ENCODE data around the gene CUEDC1.

Gene CUEDC1

DNA sequence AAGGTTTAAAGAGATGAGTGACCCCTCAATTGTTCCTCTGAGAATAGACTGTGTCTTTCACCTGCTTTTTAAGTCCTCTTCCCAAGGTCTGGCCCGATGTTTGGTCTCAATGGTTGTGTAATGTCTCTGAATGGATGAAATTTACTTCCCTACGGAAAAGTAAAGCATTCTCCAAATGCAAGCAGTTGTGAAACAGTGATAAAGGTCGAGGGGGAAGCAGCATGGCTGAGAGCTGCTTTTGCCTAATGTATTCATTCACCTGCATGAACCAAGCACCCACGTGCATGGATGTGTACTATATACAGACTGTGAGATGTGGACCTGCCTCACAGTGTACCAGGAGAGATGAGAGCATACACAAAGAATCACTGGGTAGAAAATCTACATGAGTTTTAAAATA is 116.8 kb downstream of the CUEDC1 start:
- H3K9me3 ChIP-seq (ENCODE audit: control insufficient read depth in 2 of 2, low read length in 2 of 2): no peaks in the 10 kb centered on the region
- no peaks in the 10 kb centered on the region for H3K4me1 ChIP-seq (ENCODE audit: control insufficient read depth in 2 of 2, insufficient read depth in 2 of 2, low read length in 2 of 2)
- H3K27ac ChIP-seq (ENCODE audit: low read depth in 2 of 2, low read length in 2 of 2): no peak overlapping the region
- H3K36me3 ChIP-seq (ENCODE audit: control insufficient read depth in 2 of 2, insufficient read depth in 2 of 2, low read length in 2 of 2): peaks cover 24 to 26% of the 10 kb centered on the region in 2 donors
- H3K9ac ChIP-seq (ENCODE audit: low read depth in 1 of 2, low read length in 2 of 2): no peak overlapping the region
- H3K27me3 ChIP-seq (ENCODE audit: control insufficient read depth in 2 of 2, insufficient read depth in 2 of 2, low read length in 2 of 2): no peaks in the 10 kb centered on the region
- H3K4me3 ChIP-seq (ENCODE audit: low read length in 2 of 2): no peak overlapping the region

GRCh38 chr17:57835333-57835900 is 119.8 kb downstream of the CUEDC1 start:
- H3K9me3 ChIP-seq (ENCODE audit: control insufficient read depth in 2 of 2, low read length in 2 of 2): no peaks in the 10 kb centered on the region
- no peak overlapping the region for H3K27ac ChIP-seq (ENCODE audit: low read depth in 2 of 2, low read length in 2 of 2)
- H3K36me3 ChIP-seq (ENCODE audit: control insufficient read depth in 2 of 2, insufficient read depth in 2 of 2, low read length in 2 of 2): peaks cover 19% of the 10 kb centered on the region in 2 donors
- H3K4me1 ChIP-seq (ENCODE audit: control insufficient read depth in 2 of 2, insufficient read depth in 2 of 2, low read length in 2 of 2): peaks cover 4 to 7% of the 10 kb centered on the region in 2 donors
- no peak overlapping the region for H3K9ac ChIP-seq (ENCODE audit: low read depth in 1 of 2, low read length in 2 of 2)
- no peak overlapping the region for H3K4me3 ChIP-seq (ENCODE audit: low read length in 2 of 2)
- H3K27me3 ChIP-seq (ENCODE audit: control insufficient read depth in 2 of 2, insufficient read depth in 2 of 2, low read length in 2 of 2): no peaks in the 10 kb centered on the region

DNA sequence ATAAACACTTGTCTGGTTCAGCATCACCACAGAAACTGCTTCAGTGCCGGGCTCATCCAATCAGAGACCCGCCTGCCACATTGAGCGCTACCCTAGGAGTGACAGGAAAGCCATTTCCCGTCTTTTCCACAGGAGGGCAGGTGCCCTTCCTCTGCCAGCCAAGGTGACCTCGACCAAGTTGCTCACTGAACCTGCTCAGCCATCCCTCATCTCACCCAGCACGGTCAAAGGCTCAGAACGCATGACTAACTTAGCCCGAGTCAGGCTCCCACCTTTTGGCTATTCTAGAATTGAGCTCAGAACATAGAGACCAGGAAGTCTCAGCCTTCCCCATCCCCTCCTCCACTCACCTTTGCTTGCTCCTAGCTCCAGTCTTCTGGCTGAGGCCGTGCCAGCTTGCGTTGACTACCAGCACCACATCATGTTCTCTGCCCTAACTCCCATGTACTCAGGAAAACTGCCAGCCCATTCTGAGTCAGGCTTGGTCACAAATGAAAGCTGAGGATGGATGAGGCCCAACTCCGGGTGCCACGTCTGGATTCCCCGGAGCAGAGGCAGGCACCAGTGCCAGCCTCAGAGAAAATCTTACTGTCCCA is 121.0 kb downstream of the CUEDC1 start:
- Histone ChIP-seq H3K27me3 (ENCODE audit: control insufficient read depth in 2 of 2, insufficient read depth in 2 of 2, low read length in 2 of 2) (no peaks in the 10 kb centered on the region), H3K4me1 (ENCODE audit: control insufficient read depth in 2 of 2, insufficient read depth in 2 of 2, low read length in 2 of 2) (peaks cover 4 to 7% of the 10 kb centered on the region in 2 donors), H3K27ac (ENCODE audit: low read depth in 2 of 2, low read length in 2 of 2) (no peak overlapping the region), H3K9me3 (ENCODE audit: control insufficient read depth in 2 of 2, low read length in 2 of 2) (no peaks in the 10 kb centered on the region), H3K36me3 (ENCODE audit: control insufficient read depth in 2 of 2, insufficient read depth in 2 of 2, low read length in 2 of 2) (peaks cover 9 to 13% of the 10 kb centered on the region in 2 donors), H3K4me3 (ENCODE audit: low read length in 2 of 2) (no peak overlapping the region), H3K9ac (ENCODE audit: low read depth in 1 of 2, low read length in 2 of 2) (no peak overlapping the region)

- Histone ChIP-seq H3K9ac (ENCODE audit: low read depth in 1 of 2, low read length in 2 of 2) (peak overlapping the region; percentile 35 to 40), H3K4me1 (ENCODE audit: control insufficient read depth in 2 of 2, insufficient read depth in 2 of 2, low read length in 2 of 2) (peaks cover 4 to 7% of the 10 kb centered on the region in 2 donors), H3K27ac (ENCODE audit: low read depth in 2 of 2, low read length in 2 of 2) (peak overlapping the region in 1 of 2 donors; percentile 52), H3K36me3 (ENCODE audit: control insufficient read depth in 2 of 2, insufficient read depth in 2 of 2, low read length in 2 of 2) (peaks cover 1 to 4% of the 10 kb centered on the region in 2 donors), H3K27me3 (ENCODE audit: control insufficient read depth in 2 of 2, insufficient read depth in 2 of 2, low read length in 2 of 2) (no peaks in the 10 kb centered on the region), H3K9me3 (ENCODE audit: control insufficient read depth in 2 of 2, low read length in 2 of 2) (no peaks in the 10 kb centered on the region), H3K4me3 (ENCODE audit: low read length in 2 of 2) (peak overlapping the region; percentile 62 to 71)
Measured at GRCh38 chr17:57833179-57833939, 121.9 kb downstream of the CUEDC1 start.

DNA sequence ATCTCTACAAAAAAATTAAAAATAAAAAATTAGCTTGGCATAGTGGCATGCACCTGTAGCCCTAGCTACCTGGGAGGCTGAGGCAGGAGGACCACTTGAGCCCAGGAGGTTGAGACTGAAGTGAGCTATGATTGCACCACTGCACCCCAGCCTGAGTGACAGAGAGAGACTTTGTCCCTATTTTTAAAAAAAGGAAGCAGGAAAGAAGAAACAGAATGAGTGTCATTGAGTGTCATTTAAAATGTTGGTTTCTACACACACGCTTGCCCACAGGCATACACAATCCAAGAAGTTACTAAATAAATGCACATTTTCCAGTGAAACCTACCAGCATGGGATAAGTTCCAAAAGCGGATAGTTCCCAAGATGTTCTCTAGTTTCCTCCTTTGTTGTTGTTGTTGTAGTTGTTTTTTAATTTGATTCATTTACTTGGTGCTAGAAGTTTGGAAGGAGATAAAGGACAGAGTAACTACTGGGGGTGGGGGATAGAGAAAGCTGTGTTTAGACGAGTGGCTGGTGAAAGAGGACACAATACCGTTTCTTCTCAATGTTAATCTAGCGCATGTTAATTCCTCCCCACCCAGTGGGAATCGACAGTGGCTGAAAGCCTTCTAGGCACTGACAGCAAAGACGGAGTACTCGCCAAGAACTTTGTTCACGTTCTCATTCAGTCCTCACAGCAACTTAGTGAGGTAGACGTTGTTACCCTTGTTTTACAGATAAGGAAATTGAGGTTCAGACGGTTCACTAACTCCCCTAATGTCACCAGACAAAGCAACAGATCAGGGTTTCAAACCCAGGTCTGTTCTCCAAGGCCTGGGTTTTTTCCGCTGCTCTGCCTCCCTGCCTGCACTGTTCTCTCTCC is 122.7 kb downstream of the CUEDC1 start:
- Histone ChIP-seq H3K4me3 (ENCODE audit: low read length in 2 of 2) (peak overlapping the region; percentile 62 to 71), H3K36me3 (ENCODE audit: control insufficient read depth in 2 of 2, insufficient read depth in 2 of 2, low read length in 2 of 2) (peaks cover 0 to 3% of the 10 kb centered on the region in 2 donors), H3K4me1 (ENCODE audit: control insufficient read depth in 2 of 2, insufficient read depth in 2 of 2, low read length in 2 of 2) (peaks cover 4 to 7% of the 10 kb centered on the region in 2 donors), H3K27ac (ENCODE audit: low read depth in 2 of 2, low read length in 2 of 2) (peak overlapping the region in 1 of 2 donors; percentile 52), H3K9ac (ENCODE audit: low read depth in 1 of 2, low read length in 2 of 2) (peak overlapping the region in 1 of 2 donors; percentile 40), H3K9me3 (ENCODE audit: control insufficient read depth in 2 of 2, low read length in 2 of 2) (no peaks in the 10 kb centered on the region), H3K27me3 (ENCODE audit: control insufficient read depth in 2 of 2, insufficient read depth in 2 of 2, low read length in 2 of 2) (no peaks in the 10 kb centered on the region)

DNA sequence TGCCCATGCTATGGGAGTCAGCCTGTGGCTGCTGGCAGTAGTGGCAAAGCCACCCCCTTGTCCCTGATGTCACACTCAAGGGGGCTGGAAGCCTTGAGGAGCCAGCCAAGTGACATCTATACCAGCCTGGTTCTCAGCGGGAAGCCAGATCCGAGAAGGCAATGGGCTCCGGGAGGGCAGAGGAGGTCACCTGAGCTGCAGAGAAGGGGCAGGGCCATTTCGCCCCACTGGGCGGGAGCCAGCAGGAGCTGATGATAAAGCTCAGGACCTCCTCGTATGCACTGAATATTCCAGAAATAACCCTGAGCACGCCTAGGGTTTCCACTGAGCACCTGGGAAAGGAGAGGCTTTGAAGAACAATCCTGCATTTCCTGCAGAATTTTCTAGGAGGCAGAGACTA is 124.3 kb downstream of the CUEDC1 start:
- H3K9me3 ChIP-seq (ENCODE audit: control insufficient read depth in 2 of 2, low read length in 2 of 2): no peaks in the 10 kb centered on the region
- H3K27me3 ChIP-seq (ENCODE audit: control insufficient read depth in 2 of 2, insufficient read depth in 2 of 2, low read length in 2 of 2): no peaks in the 10 kb centered on the region
- no peak overlapping the region for H3K27ac ChIP-seq (ENCODE audit: low read depth in 2 of 2, low read length in 2 of 2)
- H3K4me1 ChIP-seq (ENCODE audit: control insufficient read depth in 2 of 2, insufficient read depth in 2 of 2, low read length in 2 of 2): peaks cover 4 to 7% of the 10 kb centered on the region in 2 donors
- no peak overlapping the region for H3K9ac ChIP-seq (ENCODE audit: low read depth in 1 of 2, low read length in 2 of 2)
- no peak overlapping the region for H3K4me3 ChIP-seq (ENCODE audit: low read length in 2 of 2)
- no peaks in the 10 kb centered on the region for H3K36me3 ChIP-seq (ENCODE audit: control insufficient read depth in 2 of 2, insufficient read depth in 2 of 2, low read length in 2 of 2)

- no peak overlapping the region for H3K4me3 ChIP-seq (ENCODE audit: low read length in 2 of 2)
Measured at GRCh38 chr17:57823469-57824401, 131.5 kb downstream of the CUEDC1 start.

GRCh38 chr17:57819867-57820266 is 135.3 kb downstream of the CUEDC1 start:
- H3K27ac ChIP-seq (ENCODE audit: low read depth in 2 of 2, low read length in 2 of 2): no peak overlapping the region
- no peaks in the 10 kb centered on the region for H3K36me3 ChIP-seq (ENCODE audit: control insufficient read depth in 2 of 2, insufficient read depth in 2 of 2, low read length in 2 of 2)
- H3K9me3 ChIP-seq (ENCODE audit: control insufficient read depth in 2 of 2, low read length in 2 of 2): no peaks in the 10 kb centered on the region
- no peaks in the 10 kb centered on the region for H3K27me3 ChIP-seq (ENCODE audit: control insufficient read depth in 2 of 2, insufficient read depth in 2 of 2, low read length in 2 of 2)
- no peaks in the 10 kb centered on the region for H3K4me1 ChIP-seq (ENCODE audit: control insufficient read depth in 2 of 2, insufficient read depth in 2 of 2, low read length in 2 of 2)
- H3K9ac ChIP-seq (ENCODE audit: low read depth in 1 of 2, low read length in 2 of 2): no peak overlapping the region
- H3K4me3 ChIP-seq (ENCODE audit: low read length in 2 of 2): no peak overlapping the region

More at GRCh38 chr17:57823469-57824401, 131.5 kb downstream of the CUEDC1 start:
- Histone ChIP-seq H3K4me1 (ENCODE audit: control insufficient read depth in 2 of 2, insufficient read depth in 2 of 2, low read length in 2 of 2) (no peaks in the 10 kb centered on the region), H3K27ac (ENCODE audit: low read depth in 2 of 2, low read length in 2 of 2) (no peak overlapping the region), H3K27me3 (ENCODE audit: control insufficient read depth in 2 of 2, insufficient read depth in 2 of 2, low read length in 2 of 2) (no peaks in the 10 kb centered on the region), H3K36me3 (ENCODE audit: control insufficient read depth in 2 of 2, insufficient read depth in 2 of 2, low read length in 2 of 2) (no peaks in the 10 kb centered on the region), H3K9me3 (ENCODE audit: control insufficient read depth in 2 of 2, low read length in 2 of 2) (no peaks in the 10 kb centered on the region), H3K9ac (ENCODE audit: low read depth in 1 of 2, low read length in 2 of 2) (no peak overlapping the region)

- Histone ChIP-seq H3K27me3 (ENCODE audit: control insufficient read depth in 2 of 2, insufficient read depth in 2 of 2, low read length in 2 of 2) (no peaks in the 10 kb centered on the region), H3K36me3 (ENCODE audit: control insufficient read depth in 2 of 2, insufficient read depth in 2 of 2, low read length in 2 of 2) (no peaks in the 10 kb centered on the region), H3K9ac (ENCODE audit: low read depth in 1 of 2, low read length in 2 of 2) (no peak overlapping the region), H3K9me3 (ENCODE audit: control insufficient read depth in 2 of 2, low read length in 2 of 2) (no peaks in the 10 kb centered on the region), H3K27ac (ENCODE audit: low read depth in 2 of 2, low read length in 2 of 2) (no peak overlapping the region), H3K4me1 (ENCODE audit: control insufficient read depth in 2 of 2, insufficient read depth in 2 of 2, low read length in 2 of 2) (no peaks in the 10 kb centered on the region), H3K4me3 (ENCODE audit: low read length in 2 of 2) (no peak overlapping the region)
Measured at GRCh38 chr17:57819285-57819684, 135.9 kb downstream of the CUEDC1 start.
